HepG2 (cell line): ENCODE measurements around the gene MAML1. TPM values are rescaled to one million over a fixed set of nuclear protein-coding genes. Genes with fewer than 3 reads are reported as not detected.

Source experiments
- ATAC-seq: fragments of 200-7000 bp; cut with Tn5 transposase; 3 replicates; pipeline ENCODE4 v1.9.1; 2020; ENCODE audit warnings: mild to moderate bottlenecking, moderate library complexity
- BruUV-seq: library from RNA; stranded (reverse); fragments of 400-500 nt; replicated peaks from 2 replicates; lab custom pipeline; 2021; lab: Mats Ljungman, UMichigan
- CTCF ChIA-PET: fragments of 300-600 bp; formaldehyde crosslinking; extraction: SDS; loops from one replicate; lab custom pipeline; 2021; ENCODE audit warnings: low total read pairs, inconsistent platforms, low intra/inter-chr PET ratio; lab: Yijun Ruan, JAX
- POLR2A ChIA-PET: fragments of 350-600 bp; sonication (Branson Sonifier 250); formaldehyde crosslinking; loops from one replicate; lab custom pipeline; 2020; ENCODE audit warnings: antibody characterized with exemption, inconsistent platforms; lab: Yijun Ruan, JAX
- DNase-seq: peaks from one replicate; pipeline ENCODE4 v3.0.0-alpha.2; 2015; ENCODE audit warnings: low spot score
- FAIRE-seq: peaks from 3 replicates; lab custom pipeline; 2011; peaks lifted over from hg19 to GRCh38; lab: Jason Lieb, UNC
- H2AFZ ChIP-seq: one replicate; pipeline ENCODE4 v1.6.1; 2011; ENCODE audit warnings: low read length, inconsistent platforms
- H3K27ac ChIP-seq: fragments of 300-600 bp; 3 replicates; pipeline ENCODE4 v1.8.0; 2011; ENCODE audit warnings: mixed run types, mild to moderate bottlenecking, mixed read lengths, low read length, inconsistent platforms; ENCODE audit not compliant: insufficient read depth; ENCODE audit errors: extremely low read length
- H3K27me3 ChIP-seq, 2 experiments: fragments of 200-600 bp in 1 of 2; 2 replicates in 1 of 2; 3 replicates in 1 of 2; pipeline versions ENCODE4 v1.6.0 to v1.8.0; 2011; ENCODE audit warnings: low read length in 2 of 2, mild to moderate bottlenecking in 2 of 2, moderate library complexity in 2 of 2, inconsistent platforms in 1 of 2; ENCODE audit not compliant: insufficient read depth in 2 of 2, control insufficient read depth in 1 of 2
- H3K36me3 ChIP-seq, 2 experiments: fragments of 200-600 bp in 1 of 2; replicated peaks in 1 of 2; 2 replicates in 1 of 2; 3 replicates in 1 of 2; pipeline versions ENCODE4 v1.5.1 to v1.8.0; 2011; ENCODE audit warnings: low read length in 2 of 2, inconsistent platforms in 1 of 2; ENCODE audit not compliant: insufficient read depth in 2 of 2, control insufficient read depth in 1 of 2
- H3K4me1 ChIP-seq: 2 replicates; pipeline ENCODE4 v1.5.1; 2012; ENCODE audit warnings: low read length, inconsistent platforms; ENCODE audit not compliant: insufficient read depth
- H3K4me2 ChIP-seq: 2 replicates; pipeline ENCODE4 v1.6.0; 2011; ENCODE audit warnings: low read depth, low read length, inconsistent platforms
- H3K4me3 ChIP-seq, 3 experiments: fragments of 200-600 bp in 1 of 3; sonication (generic), shearing (Covaris generic) in 1 of 3; replicated peaks in 1 of 3; 2 replicates each; pipeline ENCODE4 v1.5.1; 2011 to 2016; ENCODE audit warnings: low read length in 3 of 3, inconsistent platforms in 2 of 3, low read depth in 2 of 3, mild to moderate bottlenecking in 2 of 3, control low read depth in 1 of 3, mixed read lengths in 1 of 3; ENCODE audit not compliant: insufficient read depth in 1 of 3
- H3K79me2 ChIP-seq: one replicate; pipeline ENCODE4 v1.6.1; 2011; ENCODE audit warnings: low read length, inconsistent platforms; ENCODE audit not compliant: insufficient read depth
- H3K9ac ChIP-seq: 2 replicates; pipeline ENCODE4 v1.6.0; 2011; ENCODE audit warnings: mild to moderate bottlenecking, low read depth, low read length, inconsistent platforms; ENCODE audit not compliant: insufficient read depth
- H3K9me3 ChIP-seq: 2 replicates; pipeline ENCODE4 v1.5.1; 2012; ENCODE audit warnings: mild to moderate bottlenecking, low read length
- H4K20me1 ChIP-seq: 2 replicates; pipeline ENCODE4 v1.6.0; 2011; ENCODE audit warnings: inconsistent platforms, mild to moderate bottlenecking, low read length, moderate library complexity; ENCODE audit not compliant: insufficient read depth
- ESRRA ChIP-seq: sonication (generic); formaldehyde crosslinking; IDR thresholded peaks from 2 replicates; pipeline ENCODE4 v1.5.1; 2020; ENCODE audit warnings: mild to moderate bottlenecking, low read depth, missing genetic modification reagents
- FOXM1 ChIP-seq: sonication (generic); formaldehyde crosslinking; IDR thresholded peaks from 2 replicates; pipeline ENCODE4 v1.5.0; 2020; ENCODE audit warnings: missing genetic modification reagents
- GATAD2A ChIP-seq: IDR thresholded peaks from 2 replicates; pipeline ENCODE4 v1.6.1; 2016
- NFYC ChIP-seq: IDR thresholded peaks from 2 replicates; pipeline ENCODE4 v1.6.1; 2016; ENCODE audit warnings: missing genetic modification reagents, missing compliant biosample characterization
- RARA ChIP-seq: IDR thresholded peaks from 2 replicates; pipeline ENCODE4 v1.6.1; 2016; ENCODE audit warnings: missing genetic modification reagents, missing compliant biosample characterization
- RBFOX2 ChIP-seq: fragments of 200-400 bp; formaldehyde crosslinking; IDR thresholded peaks from 2 replicates; pipeline ENCODE4 v1.6.1; 2017; ENCODE audit warnings: low read depth, mild to moderate bottlenecking, low read length
- TEAD3 ChIP-seq: optimal IDR thresholded peaks from 2 replicates; pipeline ENCODE3; 2016; ENCODE audit warnings: borderline replicate concordance
- TGIF2 ChIP-seq: IDR thresholded peaks from 2 replicates; pipeline ENCODE4 v1.6.1; 2016; ENCODE audit warnings: control low read depth, missing compliant biosample characterization
- USF2 ChIP-seq, 2 experiments: sonication (generic) in 1 of 2; formaldehyde crosslinking in 1 of 2; IDR thresholded peaks; 2 replicates each; pipeline versions ENCODE4 v1.5.1 to v1.6.1; 2011 to 2020; ENCODE audit warnings: borderline replicate concordance in 1 of 2, low read depth in 1 of 2, low read length in 1 of 2, mild to moderate bottlenecking in 1 of 2, missing genetic modification reagents in 1 of 2, moderate library complexity in 1 of 2
- ZBTB33 ChIP-seq: sonication (generic); formaldehyde crosslinking; IDR thresholded peaks from 2 replicates; pipeline ENCODE4 v1.4.0; 2020; ENCODE audit warnings: missing genetic modification reagents
- ZKSCAN1 ChIP-seq: fragments of 150-350 bp; IDR thresholded peaks from 2 replicates; pipeline ENCODE4 v1.6.1; 2014; ENCODE audit warnings: low read length
- ZNF180 ChIP-seq: sonication (generic); formaldehyde crosslinking; IDR thresholded peaks from 2 replicates; pipeline ENCODE4 v1.4.0; 2020; ENCODE audit warnings: low read depth, missing genetic modification reagents, borderline replicate concordance
- ZNF274 ChIP-seq: sonication (generic); formaldehyde crosslinking; IDR thresholded peaks from 2 replicates; pipeline ENCODE4 v1.5.1; 2020; ENCODE audit warnings: mild to moderate bottlenecking, missing genetic modification reagents
- ZNF614 ChIP-seq: IDR thresholded peaks from 2 replicates; pipeline ENCODE4 v1.6.1; 2018; ENCODE audit warnings: missing biosample characterization, missing genetic modification reagents, inconsistent platforms, borderline replicate concordance
- ZNF883 ChIP-seq: sonication (generic); formaldehyde crosslinking; IDR thresholded peaks from 2 replicates; pipeline ENCODE4 v1.5.1; 2020; ENCODE audit warnings: mild to moderate bottlenecking, missing genetic modification reagents; ENCODE audit errors: not compliant biosample characterization
- WGBS: methylation state at CpG from one replicate; pipeline ENCODE4 v1.1.6; 2017; ENCODE audit warnings: low lambda C conversion rate; 5-methylcytosine and 5-hydroxymethylcytosine counted together
- in situ Hi-C: cut with HindIII; loops from 2 replicates; pipeline ENCODE4 v1.10.0; 2017; ENCODE audit warnings: low pct_unique_long_range_greater_than_20kb; ENCODE audit not compliant: extremely low pct_ligation_motif_present
- intact Hi-C: fragments of 100-400 bp; cut with micrococcal nuclease; formaldehyde crosslinking; loops from one replicate; pipeline ENCODE4 v1.10.0; 2022; ENCODE audit not compliant: unreplicated experiment
- polyA plus RNA-seq, 8 experiments: library from polyadenylated mRNA; depleted of rRNA in 3 of 8; stranded (reverse) in 7 of 8; unstranded in 1 of 8; fragments of >200 nt; fragmentation: Illumina TruSeq in 4 of 8; extraction: Trizol in 4 of 8; gene quantifications; 2 replicates each; pipeline versions ENCODE4 v1.2.1 to v1.2.3, GENCODE V29; 2011 to 2016; ENCODE audit warnings: low read depth in 4 of 8, missing spikeins in 1 of 8, mixed read lengths in 1 of 8; ENCODE audit not compliant: insufficient read depth in 1 of 8
- total RNA-seq, 5 experiments: library from RNA; depleted of rRNA; stranded (reverse); fragments of >200 nt; fragmentation: Illumina TruSeq; extraction: Trizol; gene quantifications; 2 replicates each; pipeline ENCODE4 v1.2.3, GENCODE V29; 2016; ENCODE audit warnings: low read depth in 1 of 5
- TF ChIP-seq, protein P1 (sequence below): sonication (generic); formaldehyde crosslinking; IDR thresholded peaks from 2 replicates; pipeline ENCODE4 v1.4.0; 2020; ENCODE audit warnings: missing genetic modification reagents

Gene MAML1
- total and polyA plus RNA-seq, 2 of the 13 experiments (the other 11 are each of a cell fraction or from before 2014, with no cell fraction given) = 10.0 to 10.8 TPM

- peak; percentile 51; the same call in 1 of the 2 replicates for TF ChIP-seq RBFOX2
- peak; percentile 7; the same call in 1 of the 2 replicates for TF ChIP-seq ESRRA
- 0 out of 2 replicates have a peak, but pooled peaks have one; percentile 5 for TF ChIP-seq GATAD2A
- TF ChIP-seq NFYC (CRISPR knock-in tag) = 0 out of 2 replicates have a peak, but pooled peaks have one; percentile 20
- TF ChIP-seq ZKSCAN1 = 0 out of 2 replicates have a peak, but pooled peaks have one; percentile 3
- no peak for TF ChIP-seq ZNF274 (CRISPR knock-in tag)
- 0 out of 2 replicates have a peak, but pooled peaks have one; percentile 62 for TF ChIP-seq ZNF614 (CRISPR knock-in tag)
Observed at GRCh38 chr5:179699616-179700237, 32.9 kb upstream of the MAML1 start (continued).

DNA sequence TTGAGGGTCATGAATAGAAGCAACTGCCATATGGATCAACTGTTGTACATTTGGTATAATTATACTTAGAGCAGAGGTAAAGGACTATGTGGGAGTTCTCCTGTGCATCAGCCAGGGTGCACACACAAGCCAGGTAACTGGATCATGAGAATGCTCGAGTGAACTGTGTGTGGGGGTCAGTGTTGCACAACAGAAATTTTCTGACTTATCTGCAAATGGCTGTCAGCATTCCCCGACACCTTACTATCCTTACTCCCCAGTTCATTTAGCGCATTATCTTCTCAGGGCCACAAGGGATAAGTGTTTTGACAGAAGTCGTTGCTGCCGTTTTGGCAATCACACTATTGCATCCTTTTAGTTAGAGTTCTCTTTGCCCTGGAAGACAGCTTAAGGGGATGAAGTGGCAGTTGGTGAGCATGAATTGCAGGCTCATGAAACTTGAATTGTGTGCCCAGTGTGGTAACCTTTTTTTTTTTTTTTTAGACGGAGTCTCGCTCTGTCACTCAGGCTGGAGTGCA lies 32.2 kb upstream of the MAML1 start:
- DNase-seq (peak; percentile 66), ATAC-seq (no peak), FAIRE-seq (peak; percentile 85)
- intact Hi-C loops = no loop called here
- H3K27me3 ChIP-seq = no peaks in the 10 kb centered on the region; a peak in 1 of 5 replicates
- H3K79me2 ChIP-seq = peaks cover 71% of the 10 kb centered on the region
- peaks cover 71% of the 10 kb centered on the region for H3K4me1 ChIP-seq
- H3K4me2 ChIP-seq = peak overlapping the region; percentile 87
- POLR2A ChIA-PET = interaction anchor here (1.2 to 6.8 kb wide), 5 partner anchors 20 to 105 kb away, joined by 3 to 42 read pairs (median 26); partner anchors contain the start of genes CBY3, HNRNPH1 and MAML1
- no TSS peak for BruUV-seq
- no peak overlapping the region for H2AFZ ChIP-seq
- CTCF ChIA-PET = interaction anchor here (1.2 kb wide), 1 partner anchor 32 kb away, joined by 3 read pairs; no protein-coding TSS in a partner anchor
- 29% methylated on average over 7 of the region's 7 CpGs for WGBS
- no peaks in the 10 kb centered on the region for H3K9me3 ChIP-seq
- peak overlapping the region; percentile 74 to 91 (median 91) for H3K4me3 ChIP-seq
- peak overlapping the region; percentile 93 for H3K27ac ChIP-seq
- H3K9ac ChIP-seq = peak overlapping the region; percentile 99
- peaks cover 46% of the 10 kb centered on the region for H4K20me1 ChIP-seq
- in situ Hi-C loops = no loop called here
- peaks cover under 1 to 22% of the 10 kb centered on the region in 2 experiments; a peak in 3 of 5 replicates for H3K36me3 ChIP-seq
- TF ChIP-seq ZNF883 (no peak), USF2 (IDR thresholded peaks at IDR 0.05; ENCODE audit: low read depth, low read length) (no peak), USF2 (CRISPR knock-in tag; IDR thresholded peaks at IDR 0.05; ENCODE audit: borderline replicate concordance) (no peak), FOXM1 (CRISPR knock-in tag) (no peak), ZBTB33 (peak; percentile 22; the same call in 1 of the 2 replicates), TEAD3 (CRISPR knock-in tag) (peak; percentile 44), ZNF180 (no peak), TGIF2 (CRISPR knock-in tag) (peak; percentile 49; the same call in 1 of the 2 replicates), RARA (CRISPR knock-in tag) (peak; percentile 60)
- TF ChIP-seq, protein P1, sequence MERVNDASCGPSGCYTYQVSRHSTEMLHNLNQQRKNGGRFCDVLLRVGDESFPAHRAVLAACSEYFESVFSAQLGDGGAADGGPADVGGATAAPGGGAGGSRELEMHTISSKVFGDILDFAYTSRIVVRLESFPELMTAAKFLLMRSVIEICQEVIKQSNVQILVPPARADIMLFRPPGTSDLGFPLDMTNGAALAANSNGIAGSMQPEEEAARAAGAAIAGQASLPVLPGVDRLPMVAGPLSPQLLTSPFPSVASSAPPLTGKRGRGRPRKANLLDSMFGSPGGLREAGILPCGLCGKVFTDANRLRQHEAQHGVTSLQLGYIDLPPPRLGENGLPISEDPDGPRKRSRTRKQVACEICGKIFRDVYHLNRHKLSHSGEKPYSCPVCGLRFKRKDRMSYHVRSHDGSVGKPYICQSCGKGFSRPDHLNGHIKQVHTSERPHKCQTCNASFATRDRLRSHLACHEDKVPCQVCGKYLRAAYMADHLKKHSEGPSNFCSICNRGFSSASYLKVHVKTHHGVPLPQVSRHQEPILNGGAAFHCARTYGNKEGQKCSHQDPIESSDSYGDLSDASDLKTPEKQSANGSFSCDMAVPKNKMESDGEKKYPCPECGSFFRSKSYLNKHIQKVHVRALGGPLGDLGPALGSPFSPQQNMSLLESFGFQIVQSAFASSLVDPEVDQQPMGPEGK = 0 out of 2 replicates have a peak, but pooled peaks have one; percentile 38
